Fibroblast of upper back skin (primary cell): ENCODE results near the gene LYRM2.
A peak's percentile ranks its signal among the peaks of the same experiment; 100 is the strongest.

Source experiments
- DNase-seq: peaks from one replicate; pipeline ENCODE4 v3.0.0-alpha.2; 2013

Gene LYRM2

GRCh38 chr6:89553431-89553830, 85.1 kb downstream of the LYRM2 start:
- no peak for DNase-seq

GRCh38 chr6:89547281-89547680, 91.3 kb downstream of the LYRM2 start:
- DNase-seq, result no peak

- no peak for DNase-seq
Measured at GRCh38 chr6:89542866-89543265, 95.7 kb downstream of the LYRM2 start.

GRCh38 chr6:89542081-89542857, 96.3 kb downstream of the LYRM2 start:
- DNase-seq, result no peak

DNA sequence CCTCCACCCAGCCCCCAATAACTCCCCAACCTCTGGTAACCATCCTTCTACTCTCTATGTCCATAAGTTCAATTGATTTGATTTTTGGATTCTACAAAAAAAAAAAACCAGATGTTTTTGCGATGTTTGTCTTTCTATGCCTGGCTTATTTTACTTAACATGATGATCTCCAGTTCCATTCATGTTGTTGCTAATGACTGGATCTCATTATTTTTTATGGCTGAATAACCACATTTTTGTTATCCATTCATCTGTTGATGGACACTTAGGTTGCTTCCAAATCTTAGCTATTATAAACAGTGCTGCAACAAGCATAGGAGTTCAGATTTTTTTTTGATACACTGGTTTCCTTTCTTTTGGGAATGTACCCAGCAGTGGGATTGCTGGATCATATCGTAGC, 98.8 kb downstream of the LYRM2 start:
- DNase-seq, result no peak

DNA sequence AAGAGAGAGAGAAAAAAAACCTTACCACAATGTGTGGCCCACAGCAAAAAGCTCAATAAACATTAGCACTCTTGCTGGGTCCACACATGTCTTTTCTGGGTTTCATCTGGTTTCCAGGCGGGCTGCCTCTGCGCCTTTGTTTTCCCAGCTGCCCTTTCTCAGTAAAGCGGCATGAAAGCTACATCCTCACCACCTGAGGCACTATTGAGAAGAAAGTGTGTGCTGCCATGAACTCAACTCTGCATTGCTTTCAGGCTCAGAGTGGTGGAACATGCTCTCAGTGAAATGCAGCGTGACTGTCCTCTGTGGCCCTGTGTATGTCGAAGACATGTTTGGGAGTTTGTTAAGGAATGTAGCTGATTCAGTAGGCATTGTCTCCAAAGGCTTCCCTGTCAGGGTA, 102.3 kb downstream of the LYRM2 start:
- DNase-seq, result peak; percentile 2

- DNase-seq, result no peak
Measured at GRCh38 chr6:89530982-89531381, 107.6 kb downstream of the LYRM2 start.

GRCh38 chr6:89528866-89529265, 109.7 kb downstream of the LYRM2 start:
- DNase-seq, result no peak

DNA sequence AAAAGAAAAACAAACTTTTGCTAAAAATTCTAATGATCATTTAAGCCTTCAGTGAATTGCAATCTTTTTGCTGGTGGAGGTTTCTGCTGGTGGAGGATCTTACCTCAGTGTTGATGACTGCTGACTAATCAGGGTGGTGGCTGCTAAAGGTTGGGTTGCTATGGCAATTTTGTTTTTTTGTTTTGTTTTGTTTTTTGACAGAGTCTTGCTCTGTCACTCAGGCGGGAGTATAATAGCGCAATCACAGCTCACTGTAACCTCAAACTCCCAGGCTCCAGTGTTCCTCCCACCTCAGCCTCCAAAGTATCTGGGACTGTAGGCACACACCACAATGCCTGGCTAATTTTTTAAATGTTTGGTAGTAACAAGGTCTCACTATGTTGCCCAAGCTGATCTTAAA, 110.9 kb downstream of the LYRM2 start:
- DNase-seq, result no peak

DNA sequence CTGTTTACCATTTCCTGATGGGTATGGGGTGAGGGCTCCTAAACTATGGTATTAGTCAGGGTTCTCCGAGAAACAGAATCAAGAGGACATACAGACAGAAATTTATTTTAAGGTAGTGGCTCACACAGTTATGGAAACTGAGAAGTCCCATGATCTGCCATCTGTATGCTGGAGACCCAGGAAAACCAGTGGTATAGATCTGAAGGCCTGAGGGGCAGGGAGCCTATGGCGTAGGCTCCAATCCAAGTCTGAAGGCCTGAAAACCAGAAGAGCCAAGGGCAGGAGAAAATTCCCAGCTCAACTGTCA, 112.0 kb downstream of the LYRM2 start:
- no peak for DNase-seq

- peak; percentile 9 for DNase-seq
Measured at GRCh38 chr6:89525786-89526562, 112.6 kb downstream of the LYRM2 start.

- DNase-seq, result no peak
Measured at GRCh38 chr6:89522778-89523177, 115.8 kb downstream of the LYRM2 start.

- no peak for DNase-seq
Measured at GRCh38 chr6:89520736-89521135, 117.8 kb downstream of the LYRM2 start.

DNA sequence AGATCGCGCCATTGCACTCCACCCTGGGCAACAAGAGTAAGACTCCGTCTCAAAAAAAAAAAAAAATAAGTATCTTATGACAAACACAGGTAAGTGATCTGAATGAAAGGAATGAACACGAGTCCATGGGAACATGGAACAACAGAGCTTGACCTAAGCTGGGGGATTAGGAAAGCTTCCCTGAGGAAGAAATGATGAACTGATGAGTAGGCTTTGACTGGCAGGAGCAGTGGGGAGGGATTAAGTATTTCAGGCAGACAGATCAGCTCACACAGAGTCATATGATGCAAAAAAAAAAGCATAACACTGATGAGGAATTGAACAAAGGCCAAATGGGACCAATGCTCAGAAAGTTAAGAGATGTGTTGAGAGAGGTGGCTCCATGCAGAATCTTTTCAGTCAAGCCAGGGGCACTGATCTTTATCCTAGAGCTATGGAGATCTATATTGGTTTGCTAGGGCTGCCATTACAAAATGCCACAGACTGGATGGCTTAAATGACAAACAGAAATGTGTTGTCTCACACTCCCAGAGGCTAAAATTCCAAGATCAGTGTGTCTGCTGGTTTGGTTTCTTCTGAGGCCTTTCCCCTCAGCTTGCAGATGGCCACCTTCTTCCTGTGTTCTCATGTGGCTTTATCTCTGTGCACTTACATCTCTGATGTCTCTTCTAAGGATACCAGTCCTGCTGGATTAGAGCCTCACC, 120.0 kb downstream of the LYRM2 start:
- no peak for DNase-seq
